HG03378 (cell line): ENCODE results near the gene AMIGO3.

ENCODE experiments used
- ATAC-seq: cut with Tn5 transposase; IDR thresholded peaks from one replicate; pipeline ENCODE4 v1.9.1; 2021; ENCODE audit warnings: mild to moderate bottlenecking, moderate library complexity; ENCODE audit not compliant: unreplicated experiment

AMIGO3 gene

DNA sequence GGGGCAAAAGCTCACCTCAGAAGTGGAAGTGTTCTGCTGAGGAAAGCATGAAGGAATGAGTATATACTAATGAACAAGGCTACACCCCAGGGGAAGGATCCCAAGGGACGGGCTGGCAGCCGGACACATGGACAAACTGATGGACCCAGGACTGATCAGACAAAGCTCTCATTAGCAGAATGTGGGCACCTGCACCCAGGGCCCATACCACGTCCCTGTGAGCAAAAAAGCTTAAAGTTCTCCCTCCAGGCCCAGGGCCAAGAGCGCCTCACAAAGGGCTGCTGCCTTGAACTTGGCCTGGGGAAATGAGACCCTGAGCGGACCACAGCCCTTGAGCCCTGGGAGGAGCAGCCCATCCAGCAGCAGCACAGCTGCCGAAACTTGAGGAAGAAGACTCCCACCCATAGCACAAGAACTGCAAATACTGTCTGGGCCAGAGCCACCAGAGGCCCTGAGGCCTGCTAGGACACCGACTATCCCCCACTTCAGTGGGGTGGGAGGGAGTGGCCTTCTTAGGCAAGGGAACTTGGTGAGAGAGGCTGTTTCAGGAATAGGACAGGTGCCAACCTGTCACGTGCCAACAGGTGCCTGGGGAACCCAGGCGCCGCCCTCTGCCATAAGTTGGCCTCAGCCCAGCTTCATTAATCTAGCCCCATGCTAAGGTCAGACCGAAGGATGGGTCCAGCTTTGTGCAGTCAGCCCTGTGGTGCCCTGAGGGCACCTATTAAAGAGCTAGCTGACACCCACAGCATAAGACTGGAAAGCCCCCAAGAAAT, 6.6 kb upstream of the AMIGO3 start:
- no peak for ATAC-seq

GRCh38 chr3:49724586-49724985, 5.1 kb upstream of the AMIGO3 start:
- no peak for ATAC-seq

- peak; percentile 60 for ATAC-seq
These were observed 4.4 kb upstream of the AMIGO3 start, which contains the start of gene GMPPB for GRCh38 chr3:49723628-49724551. GMPPB (minus strand) TSS chr3:49723951; CDS start chr3:49723726, 225 bp downstream.

DNA sequence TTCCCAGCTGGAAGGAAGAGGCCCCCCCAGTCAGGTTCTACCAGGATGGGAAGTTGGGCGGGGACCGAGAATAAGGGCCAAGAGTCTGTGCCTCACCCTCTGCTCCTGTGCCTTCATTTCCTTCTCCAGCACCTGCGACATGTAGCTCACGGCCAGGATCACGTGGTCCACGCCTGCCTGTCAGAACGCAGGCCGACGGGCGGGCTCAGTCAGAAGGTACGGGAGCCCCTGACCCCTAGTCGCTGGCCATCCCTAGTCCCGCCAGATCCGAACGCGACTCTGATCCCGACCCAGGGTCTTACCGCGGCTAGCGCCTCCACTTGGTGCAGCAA, 3.8 kb upstream of the AMIGO3 start:
- ATAC-seq, result no peak

GRCh38 chr3:49722896-49723295, 3.4 kb upstream of the AMIGO3 start:
- ATAC-seq, result no peak

- ATAC-seq, result no peak
These were observed 2.7 kb upstream of the AMIGO3 start for GRCh38 chr3:49721896-49722781.

GRCh38 chr3:49721596-49721895, 2.1 kb upstream of the AMIGO3 start:
- ATAC-seq, result no peak

DNA sequence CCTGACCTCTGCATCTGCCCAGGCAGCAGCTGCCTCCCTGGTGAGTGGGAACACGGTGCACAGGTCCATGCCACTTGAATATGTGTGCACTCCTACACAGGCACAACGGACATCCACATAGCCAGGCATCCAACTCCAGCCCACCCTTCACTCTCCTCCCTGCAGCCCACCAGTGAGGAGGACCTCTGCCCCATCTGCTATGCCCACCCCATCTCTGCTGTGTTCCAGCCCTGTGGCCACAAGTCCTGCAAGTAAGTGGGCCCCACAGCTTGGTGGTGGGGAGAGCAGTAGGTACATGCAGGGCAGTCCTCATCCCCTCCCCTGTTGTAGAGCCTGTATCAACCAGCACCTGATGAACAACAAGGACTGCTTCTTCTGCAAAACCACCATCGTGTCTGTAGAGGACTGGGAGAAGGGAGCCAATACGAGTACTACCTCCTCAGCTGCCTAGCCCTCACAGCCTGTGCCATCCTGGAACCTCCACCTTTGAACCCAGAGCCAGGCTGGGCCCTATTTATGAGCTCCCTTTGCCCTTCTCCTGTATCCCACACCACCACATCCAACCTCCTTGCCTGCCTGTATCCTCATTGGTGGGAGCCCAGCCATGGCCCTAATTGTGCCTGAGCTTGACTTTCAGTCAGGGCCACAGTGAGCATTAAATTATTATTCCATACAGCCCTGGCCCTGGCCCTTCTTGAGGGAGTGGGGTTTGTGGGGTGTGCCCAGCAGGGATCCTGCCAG, 1.5 kb upstream of the AMIGO3 start:
- no peak for ATAC-seq

GRCh38 chr3:49718858-49719213, 648 bp downstream of the AMIGO3 start:
- ATAC-seq, result no peak

GRCh38 chr3:49717959-49718857, 1.3 kb downstream of the AMIGO3 start:
- ATAC-seq, result no peak

DNA sequence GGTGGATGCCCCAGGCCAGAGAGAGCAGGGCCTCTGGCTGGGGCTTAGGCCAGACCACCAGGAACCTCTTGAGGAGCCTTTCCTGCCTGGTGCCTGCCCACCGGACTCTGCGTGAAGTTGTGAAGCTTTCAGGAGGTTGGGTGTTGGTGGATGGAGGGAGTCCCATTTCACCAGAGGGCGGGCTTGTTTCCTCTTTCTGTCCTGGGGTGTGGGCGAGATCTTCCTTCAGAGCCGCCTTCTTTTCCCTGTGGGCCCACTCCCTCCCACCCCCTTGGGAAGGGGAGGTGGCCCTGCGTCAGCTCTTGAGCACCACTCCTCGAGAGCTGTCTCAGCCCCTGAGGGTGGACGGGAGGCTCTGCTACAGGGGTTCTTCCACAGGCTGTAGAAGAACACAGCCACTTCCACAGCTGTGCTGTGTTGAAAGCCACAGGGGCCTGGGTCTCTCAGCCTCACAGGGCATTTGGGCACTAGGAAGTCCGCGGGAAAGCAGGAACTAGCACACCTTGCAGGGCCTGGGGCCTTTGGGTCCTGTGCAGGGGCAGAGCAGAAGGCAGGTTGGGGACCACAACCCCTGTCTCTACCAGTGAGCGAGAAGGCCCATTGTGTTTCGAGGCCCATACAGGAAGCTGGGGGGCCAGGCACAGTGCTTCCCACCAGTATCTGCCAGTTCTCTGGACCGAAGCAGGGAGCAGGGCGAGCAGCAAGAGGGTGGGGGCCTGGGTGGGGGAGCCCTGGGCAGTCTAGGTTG, 2.1 kb downstream of the AMIGO3 start:
- no peak for ATAC-seq

DNA sequence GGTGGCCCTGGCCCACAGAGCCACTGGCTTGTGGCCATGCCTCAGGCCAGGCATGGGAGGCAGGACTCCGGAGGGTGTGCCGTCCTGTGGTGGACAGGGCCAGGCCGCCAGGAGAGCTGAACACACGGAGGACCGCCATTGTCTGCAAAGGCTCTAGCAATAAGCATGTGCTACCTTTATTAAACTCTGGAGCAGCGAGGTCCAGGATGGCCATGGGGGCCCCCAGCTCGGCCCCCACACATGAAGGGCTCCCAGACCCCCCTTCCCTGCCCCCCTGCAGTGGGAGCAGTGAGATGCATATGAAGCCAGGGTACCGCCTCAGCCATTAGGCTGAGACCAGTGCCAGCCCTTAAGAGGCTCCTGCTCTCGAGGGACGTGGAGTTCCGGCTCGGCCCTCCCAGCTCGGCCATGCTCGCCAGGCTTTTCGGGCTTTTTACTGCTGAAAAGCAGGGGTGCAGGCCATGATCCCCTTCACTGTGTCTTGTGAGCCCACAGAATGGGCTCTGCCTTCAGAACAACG, 2.7 kb downstream of the AMIGO3 start:
- ATAC-seq, result no peak

DNA sequence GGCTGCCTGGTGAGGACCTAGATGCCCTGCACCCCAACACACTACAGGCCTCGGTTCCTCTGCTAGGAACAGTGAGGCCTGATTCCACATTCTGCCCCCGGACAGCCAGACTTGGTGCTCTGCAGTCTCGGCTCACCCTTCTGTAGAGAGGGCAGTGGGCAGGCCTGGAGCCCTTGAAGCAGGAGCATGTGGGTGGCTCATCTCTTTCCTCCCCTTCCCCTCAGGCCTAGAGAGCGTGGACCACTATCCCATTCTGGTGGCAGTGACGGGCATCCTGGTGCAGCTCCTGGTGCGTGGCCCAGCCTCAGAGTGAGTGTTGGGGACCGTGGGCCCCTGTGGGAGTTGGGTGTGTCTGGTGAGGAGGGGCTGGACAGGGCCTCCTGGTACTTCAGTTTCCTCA, 3.3 kb downstream of the AMIGO3 start:
- no peak for ATAC-seq

DNA sequence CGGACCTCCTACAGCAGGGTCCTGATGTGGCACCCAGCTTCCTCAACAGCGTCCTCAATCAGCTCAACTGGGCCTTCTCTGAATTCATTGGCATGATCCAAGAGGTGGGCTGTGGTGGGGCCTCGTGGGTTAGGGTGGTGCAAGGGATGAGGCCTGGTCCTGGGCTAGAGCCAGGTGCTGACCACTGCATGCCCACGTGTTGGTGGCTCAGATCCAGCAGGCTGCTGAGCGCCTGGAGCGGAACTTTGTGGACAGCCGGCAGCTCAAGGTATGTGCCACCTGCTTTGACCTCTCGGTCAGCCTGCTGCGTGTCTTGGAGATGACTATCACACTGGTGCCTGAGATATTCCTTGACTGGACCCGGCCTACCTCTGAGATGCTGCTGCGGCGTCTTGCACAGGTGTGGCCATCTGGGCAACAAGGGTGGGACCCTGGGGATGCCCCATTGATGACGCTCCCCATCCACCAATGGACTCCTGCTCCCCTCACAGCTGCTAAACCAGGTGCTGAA, 3.8 kb downstream of the AMIGO3 start:
- no peak for ATAC-seq

GRCh38 chr3:49714728-49715550, 4.5 kb downstream of the AMIGO3 start:
- ATAC-seq, result no peak

GRCh38 chr3:49713336-49714105, 6.0 kb downstream of the AMIGO3 start:
- ATAC-seq, result no peak
